HG03159 (cell line): ENCODE data around the gene NCKAP5.

Source experiments
- ATAC-seq: cut with Tn5 transposase; IDR thresholded peaks from one replicate; pipeline ENCODE4 v1.9.1; 2021; ENCODE audit warnings: mild to moderate bottlenecking, moderate library complexity; ENCODE audit not compliant: unreplicated experiment

The NCKAP5 gene

GRCh38 chr2:133173224-133173623 lies 395.0 kb downstream of the NCKAP5 start:
- no peak for ATAC-seq

- ATAC-seq: no peak
These were observed 396.8 kb downstream of the NCKAP5 start for GRCh38 chr2:133171393-133172004.

- no peak for ATAC-seq
These were observed 398.9 kb downstream of the NCKAP5 start for GRCh38 chr2:133169274-133169912.

DNA sequence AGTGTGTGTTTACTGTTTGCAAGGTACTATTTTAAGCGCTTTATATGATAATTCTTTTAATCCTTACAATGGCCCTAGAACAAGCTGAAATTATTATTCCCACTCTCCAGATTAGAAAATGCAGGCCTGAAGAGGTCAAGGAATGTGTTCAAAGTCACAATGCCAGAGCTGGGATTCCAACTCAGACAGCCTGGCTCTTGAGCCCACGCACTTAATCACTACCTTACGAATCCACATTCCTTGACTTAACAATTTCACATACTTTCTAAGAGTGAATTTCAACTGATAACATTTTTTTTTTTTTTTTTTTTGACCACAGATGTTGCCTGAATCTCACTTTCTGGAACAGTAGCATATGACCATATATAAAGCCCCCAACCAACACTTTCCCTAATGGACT lies 400.3 kb downstream of the NCKAP5 start:
- ATAC-seq: no peak

- no peak for ATAC-seq
These were observed 401.0 kb downstream of the NCKAP5 start for GRCh38 chr2:133167223-133167622.

GRCh38 chr2:133166031-133166430 lies 402.2 kb downstream of the NCKAP5 start:
- no peak for ATAC-seq

GRCh38 chr2:133163111-133163510 lies 405.2 kb downstream of the NCKAP5 start:
- no peak for ATAC-seq

DNA sequence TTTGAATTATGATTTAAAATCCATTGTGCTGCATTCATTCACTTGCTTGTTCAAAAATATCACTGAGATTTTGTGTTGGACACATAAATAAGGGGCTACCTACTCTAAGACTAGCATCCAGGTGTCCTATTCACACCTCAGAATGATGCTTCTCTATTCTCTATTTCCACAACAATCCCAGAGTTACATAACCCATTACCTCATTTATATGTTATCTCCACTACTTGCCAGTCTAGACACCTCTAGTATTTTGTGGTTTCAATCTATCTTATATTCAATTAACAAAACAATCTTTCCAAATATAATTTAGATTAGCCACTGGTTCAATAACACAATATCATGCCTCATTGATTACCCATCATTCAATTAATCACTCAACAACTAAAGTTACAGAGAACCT lies 409.8 kb downstream of the NCKAP5 start:
- ATAC-seq: no peak

DNA sequence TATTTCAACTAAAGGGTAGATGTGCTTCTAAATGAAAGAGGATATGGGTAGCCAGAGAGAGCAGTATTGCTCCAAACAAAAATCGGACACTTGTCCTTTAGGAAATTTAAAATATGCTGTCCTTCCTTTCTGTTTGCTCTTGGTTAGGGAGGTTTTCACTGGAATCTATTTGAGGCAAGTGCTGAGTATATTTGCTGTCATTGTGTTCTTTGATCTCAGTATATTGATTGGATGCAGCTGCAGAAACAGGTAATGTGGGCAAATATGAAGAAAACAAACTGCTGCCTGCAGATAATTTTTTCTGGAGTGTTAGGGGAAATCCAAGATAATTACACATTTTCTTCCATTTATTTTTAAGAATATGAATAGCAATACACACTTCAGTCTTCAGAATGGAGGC lies 410.2 kb downstream of the NCKAP5 start:
- no peak for ATAC-seq

GRCh38 chr2:133157141-133157540 lies 411.1 kb downstream of the NCKAP5 start:
- ATAC-seq: no peak

DNA sequence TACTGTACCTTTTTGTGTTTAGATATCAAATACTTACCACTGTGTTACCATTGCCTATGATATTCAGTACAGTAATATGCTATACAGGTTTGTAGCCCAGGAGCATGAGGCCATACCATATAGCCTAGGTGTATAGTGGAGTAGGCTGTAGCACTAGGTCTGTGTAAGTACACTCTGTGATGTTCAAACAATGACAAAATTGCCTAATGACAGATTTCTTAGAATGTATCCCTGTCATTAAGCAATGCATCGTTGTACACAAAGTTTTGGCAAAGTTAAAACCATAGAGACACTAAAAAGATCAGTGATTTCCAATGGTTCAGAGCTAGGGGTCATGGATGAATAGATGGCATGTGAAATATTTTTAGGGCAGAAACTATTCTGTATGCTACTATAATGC lies 415.5 kb downstream of the NCKAP5 start:
- no peak for ATAC-seq

GRCh38 chr2:133148187-133148586 lies 420.1 kb downstream of the NCKAP5 start:
- no peak for ATAC-seq

DNA sequence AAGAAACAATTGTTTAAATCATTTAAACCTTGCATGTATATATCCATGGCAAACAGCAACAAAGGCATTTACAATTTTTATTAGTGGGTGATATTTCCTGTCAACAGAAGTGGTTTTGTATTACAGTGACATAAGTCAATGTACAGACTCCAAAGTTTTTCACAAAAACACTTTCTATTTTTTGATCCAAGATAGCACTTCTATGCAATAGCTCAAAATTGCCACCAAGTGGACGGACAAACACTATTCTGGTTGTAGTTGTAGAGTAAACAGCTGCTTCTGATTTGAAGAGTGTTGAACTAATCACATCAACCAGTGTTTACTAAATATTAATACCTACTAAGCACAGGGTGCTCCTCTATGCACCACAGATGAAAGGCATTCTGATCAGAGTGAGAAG lies 421.4 kb downstream of the NCKAP5 start:
- no peak for ATAC-seq

- ATAC-seq: no peak
These were observed 424.6 kb downstream of the NCKAP5 start for GRCh38 chr2:133143645-133144044.

GRCh38 chr2:133142087-133142486 lies 426.2 kb downstream of the NCKAP5 start:
- ATAC-seq: no peak

DNA sequence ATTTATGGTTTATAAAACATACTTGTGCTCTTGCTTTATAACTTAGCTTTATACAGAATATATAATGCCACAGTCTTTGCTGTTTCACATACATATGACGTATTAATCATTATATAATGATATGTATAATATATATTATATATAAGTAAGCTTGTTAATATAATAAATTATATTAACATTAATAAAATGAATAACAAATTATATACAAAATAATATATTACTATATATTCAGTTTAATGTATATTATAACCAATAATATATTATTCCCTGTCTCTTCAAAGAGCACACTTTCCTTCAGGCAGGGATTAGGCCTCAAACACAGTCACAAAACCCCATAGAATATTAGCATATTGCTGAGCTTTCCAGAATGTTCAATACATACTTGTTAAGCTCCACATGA lies 427.6 kb downstream of the NCKAP5 start:
- ATAC-seq: no peak

- ATAC-seq: no peak
These were observed 428.3 kb downstream of the NCKAP5 start for GRCh38 chr2:133139847-133140533.

DNA sequence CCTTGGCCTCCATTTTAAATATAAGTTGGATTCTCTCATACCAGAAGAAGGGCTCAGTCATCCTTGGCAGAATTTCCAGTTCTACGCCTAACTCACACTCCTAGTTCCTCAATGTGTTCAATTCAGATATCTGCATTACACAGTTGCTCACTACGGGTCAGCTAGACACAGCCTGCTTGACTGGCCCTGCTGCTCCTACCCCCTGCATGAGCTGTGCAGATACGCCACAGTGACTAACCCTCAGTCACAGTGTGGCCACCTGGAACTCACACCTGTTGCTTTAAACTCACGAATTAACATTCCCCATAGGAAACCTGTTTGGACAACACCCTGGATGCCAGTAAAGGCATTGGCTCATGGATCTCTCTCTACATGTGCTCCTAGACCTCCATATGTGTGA lies 429.6 kb downstream of the NCKAP5 start:
- ATAC-seq: no peak

DNA sequence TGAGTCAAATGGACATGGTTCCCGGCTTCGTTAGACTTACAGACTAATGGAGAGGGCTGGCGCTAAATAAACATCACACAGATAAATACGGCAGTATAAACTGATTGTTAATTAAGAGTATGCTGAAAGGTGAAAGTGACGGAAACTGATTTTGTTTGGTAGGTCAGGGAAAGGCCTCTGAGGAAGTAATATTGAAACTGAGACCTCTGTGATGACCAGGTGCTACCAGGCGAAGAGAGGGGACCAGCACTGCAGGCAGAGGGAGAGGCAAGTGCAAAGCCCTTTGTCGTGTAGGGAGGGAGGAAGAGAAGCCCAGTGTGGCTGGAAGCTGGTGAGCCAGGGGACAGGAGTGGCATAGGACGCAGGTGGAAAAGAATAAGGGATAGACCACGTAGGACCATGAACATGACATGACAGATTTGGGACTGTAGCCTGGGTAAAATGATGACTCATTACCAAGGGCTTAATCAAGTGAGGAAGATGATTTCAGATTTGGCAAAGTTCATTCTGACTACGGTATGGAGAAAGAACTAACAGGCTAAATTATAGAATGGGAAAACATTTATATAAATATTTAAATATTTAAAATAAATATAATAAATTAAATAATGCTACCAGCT lies 433.1 kb downstream of the NCKAP5 start:
- ATAC-seq: no peak

- no peak for ATAC-seq
These were observed 437.6 kb downstream of the NCKAP5 start for GRCh38 chr2:133130548-133131246.

GRCh38 chr2:133124446-133124845 lies 443.8 kb downstream of the NCKAP5 start:
- ATAC-seq: no peak
